ENCODE results near the gene TMEM106B. TPM values are rescaled to one million over a fixed set of nuclear protein-coding genes. Genes with fewer than 3 reads are reported as not detected.

TMEM106B gene
- total RNA-seq, 1 experiment from 2014 or later, result 46.8 TPM

DNA sequence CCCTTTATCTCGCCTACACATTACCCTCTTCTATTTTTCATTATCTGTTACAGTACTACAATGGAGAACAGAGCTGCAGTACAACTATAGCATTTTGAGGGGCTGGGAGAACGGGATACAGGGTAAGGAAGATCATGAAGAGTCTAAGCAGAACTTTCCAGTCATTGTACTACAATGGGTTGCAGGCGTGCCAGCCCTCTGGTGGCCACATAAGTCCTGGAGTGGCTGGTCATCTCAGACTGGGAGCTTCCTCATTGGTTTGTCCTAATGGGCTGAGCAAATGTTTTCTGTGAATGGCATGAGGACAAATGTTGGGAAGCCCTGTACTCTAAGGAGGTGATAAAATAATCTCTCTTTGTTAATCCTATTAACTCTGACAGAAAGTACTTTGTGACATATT lies 33.0 kb downstream of the TMEM106B start:
- BruUV-seq (replicated peaks), result no TSS peak
- H3K4me3 Mint-ChIP-seq (ENCODE audit: unreplicated experiment), result no peak overlapping the region

DNA sequence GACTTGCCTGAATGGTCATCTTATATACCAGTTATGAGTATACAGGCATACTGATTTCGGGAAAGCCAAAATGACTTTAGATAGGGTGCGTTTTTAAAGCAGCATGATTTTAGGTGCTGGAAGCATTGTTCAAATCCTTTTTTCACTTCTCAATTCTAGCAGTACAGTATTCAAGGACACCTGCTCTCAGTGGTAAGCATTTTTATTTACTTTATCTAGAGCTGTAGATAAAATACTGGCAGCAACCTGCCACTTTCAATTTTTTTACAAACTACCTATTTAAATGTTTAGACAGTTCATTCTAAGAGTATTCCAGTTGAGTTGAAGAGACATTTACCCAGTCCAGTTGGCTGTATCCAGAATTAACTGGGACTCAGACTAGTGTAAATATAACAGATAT lies 33.6 kb downstream of the TMEM106B start:
- no peaks in the 10 kb centered on the region for H3K4me1 ChIP-seq
- H3K9me3 Mint-ChIP-seq (ENCODE audit: unreplicated experiment), result no peaks in the 10 kb centered on the region
- POLR2A ChIA-PET, result interaction anchor here (1.0 kb wide), 2 partner anchors 33 to 34 kb away, joined by 4 read pairs; partner anchors contain the start of gene TMEM106B
- H3K4me1 Mint-ChIP-seq (ENCODE audit: low read depth, unreplicated experiment), result no peaks in the 10 kb centered on the region
- no peak for DNase-seq
- no peak overlapping the region for H3K27ac Mint-ChIP-seq (ENCODE audit: unreplicated experiment)
- BruUV-seq (replicated peaks), result no TSS peak
- H3K36me3 ChIP-seq (ENCODE audit: control insufficient read depth, insufficient read depth, low read length), result no peaks in the 10 kb centered on the region
- no peaks in the 10 kb centered on the region for H3K27me3 Mint-ChIP-seq (ENCODE audit: insufficient read depth, unreplicated experiment)
- no peaks in the 10 kb centered on the region for H3K27me3 ChIP-seq (replicated peaks; ENCODE audit: control insufficient read depth, insufficient read depth, low read length)
- H3K36me3 Mint-ChIP-seq (ENCODE audit: insufficient read depth, unreplicated experiment), result no peaks in the 10 kb centered on the region
- H3K9me3 ChIP-seq, result 0 out of 2 replicates have a peak, but pooled peaks cover 4% of the 10 kb centered on the region
- H3K4me3 ChIP-seq (ENCODE audit: low read depth, low read length), result no peak overlapping the region
- TF ChIP-seq, protein P1, sequence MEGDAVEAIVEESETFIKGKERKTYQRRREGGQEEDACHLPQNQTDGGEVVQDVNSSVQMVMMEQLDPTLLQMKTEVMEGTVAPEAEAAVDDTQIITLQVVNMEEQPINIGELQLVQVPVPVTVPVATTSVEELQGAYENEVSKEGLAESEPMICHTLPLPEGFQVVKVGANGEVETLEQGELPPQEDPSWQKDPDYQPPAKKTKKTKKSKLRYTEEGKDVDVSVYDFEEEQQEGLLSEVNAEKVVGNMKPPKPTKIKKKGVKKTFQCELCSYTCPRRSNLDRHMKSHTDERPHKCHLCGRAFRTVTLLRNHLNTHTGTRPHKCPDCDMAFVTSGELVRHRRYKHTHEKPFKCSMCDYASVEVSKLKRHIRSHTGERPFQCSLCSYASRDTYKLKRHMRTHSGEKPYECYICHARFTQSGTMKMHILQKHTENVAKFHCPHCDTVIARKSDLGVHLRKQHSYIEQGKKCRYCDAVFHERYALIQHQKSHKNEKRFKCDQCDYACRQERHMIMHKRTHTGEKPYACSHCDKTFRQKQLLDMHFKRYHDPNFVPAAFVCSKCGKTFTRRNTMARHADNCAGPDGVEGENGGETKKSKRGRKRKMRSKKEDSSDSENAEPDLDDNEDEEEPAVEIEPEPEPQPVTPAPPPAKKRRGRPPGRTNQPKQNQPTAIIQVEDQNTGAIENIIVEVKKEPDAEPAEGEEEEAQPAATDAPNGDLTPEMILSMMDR (IDR thresholded peaks at IDR 0.05; ENCODE audit: insufficient read depth in 1 of 2, low read depth in 1 of 2, low read length in 1 of 2, severe bottlenecking in 1 of 2, unreplicated experiment in 1 of 2), result no peak
- intact Hi-C loops (cut with micrococcal nuclease; ENCODE audit: unreplicated experiment), result loop anchor here (1.0 to 2.0 kb wide), 3 partner anchors 33 to 177 kb away; partner anchors contain the start of gene TMEM106B
- CTCF ChIA-PET, result interaction anchor here (1.0 to 1.2 kb wide), 3 partner anchors 43 to 137 kb away, joined by 3 read pairs; no protein-coding TSS in a partner anchor
- H3K4me3 Mint-ChIP-seq (ENCODE audit: unreplicated experiment), result no peak overlapping the region

More for the DNA sequence above, 33.0 kb downstream of the TMEM106B start:
- intact Hi-C loops (cut with micrococcal nuclease; ENCODE audit: unreplicated experiment), result loop anchor here (1.0 to 2.0 kb wide), 3 partner anchors 33 to 177 kb away; partner anchors contain the start of gene TMEM106B
- TF ChIP-seq, protein P1 (IDR thresholded peaks at IDR 0.05; ENCODE audit: insufficient read depth in 1 of 2, low read depth in 1 of 2, low read length in 1 of 2, severe bottlenecking in 1 of 2, unreplicated experiment in 1 of 2), result peak; percentile 59 to 78
- ChIA-PET CTCF (interaction anchor here (1.0 to 1.2 kb wide), 3 partner anchors 43 to 136 kb away, joined by 3 read pairs; no protein-coding TSS in a partner anchor), POLR2A (interaction anchor here (1.0 kb wide), 2 partner anchors 32 to 33 kb away, joined by 4 read pairs; partner anchors contain the start of gene TMEM106B)
- Mint-ChIP-seq H3K9me3 (ENCODE audit: unreplicated experiment) (peaks cover 2% of the 10 kb centered on the region), H3K27ac (ENCODE audit: unreplicated experiment) (no peak overlapping the region), H3K4me1 (ENCODE audit: low read depth, unreplicated experiment) (no peaks in the 10 kb centered on the region), H3K27me3 (ENCODE audit: insufficient read depth, unreplicated experiment) (no peaks in the 10 kb centered on the region), H3K36me3 (ENCODE audit: insufficient read depth, unreplicated experiment) (no peaks in the 10 kb centered on the region)
- H3K4me1 ChIP-seq, result no peaks in the 10 kb centered on the region
- no peaks in the 10 kb centered on the region for H3K36me3 ChIP-seq (ENCODE audit: control insufficient read depth, insufficient read depth, low read length)
- peak; percentile 69 to 71 for DNase-seq
- H3K4me3 ChIP-seq (ENCODE audit: low read depth, low read length), result no peak overlapping the region
- H3K27me3 ChIP-seq (replicated peaks; ENCODE audit: control insufficient read depth, insufficient read depth, low read length), result no peaks in the 10 kb centered on the region
- 0 out of 2 replicates have a peak, but pooled peaks cover 4% of the 10 kb centered on the region for H3K9me3 ChIP-seq

DNA sequence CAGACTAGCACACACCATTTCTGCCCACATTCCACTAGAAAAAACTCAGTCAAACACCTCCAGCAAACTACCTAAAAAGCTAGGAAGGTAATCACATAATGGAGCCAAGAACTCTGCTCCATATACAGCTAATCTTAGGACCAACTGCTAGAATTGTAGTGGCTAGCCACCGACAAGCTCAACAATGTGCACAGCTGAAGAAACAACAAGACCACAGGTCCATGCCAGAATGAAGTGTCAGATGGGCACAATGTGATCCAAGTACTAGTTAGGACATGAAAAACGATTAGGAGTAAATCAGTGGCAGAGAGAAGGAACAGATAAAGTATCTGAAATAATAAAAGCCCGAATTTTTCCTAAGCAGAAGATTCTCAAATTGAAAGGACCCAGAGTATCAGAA lies 38.6 kb downstream of the TMEM106B start:
- no peaks in the 10 kb centered on the region for H3K36me3 ChIP-seq (ENCODE audit: control insufficient read depth, insufficient read depth, low read length)
- H3K27me3 ChIP-seq (replicated peaks; ENCODE audit: control insufficient read depth, insufficient read depth, low read length), result no peaks in the 10 kb centered on the region
- CTCF ChIA-PET, result no interaction called here
- no peaks in the 10 kb centered on the region for H3K4me1 ChIP-seq
- DNase-seq, result no peak
- TF ChIP-seq, protein P1 (IDR thresholded peaks at IDR 0.05; ENCODE audit: insufficient read depth in 1 of 2, low read depth in 1 of 2, low read length in 1 of 2, severe bottlenecking in 1 of 2, unreplicated experiment in 1 of 2), result no peak
- Mint-ChIP-seq H3K36me3 (ENCODE audit: insufficient read depth, unreplicated experiment) (no peaks in the 10 kb centered on the region), H3K9me3 (ENCODE audit: unreplicated experiment) (peaks cover 19% of the 10 kb centered on the region), H3K4me1 (ENCODE audit: low read depth, unreplicated experiment) (no peaks in the 10 kb centered on the region), H3K4me3 (ENCODE audit: unreplicated experiment) (no peak overlapping the region), H3K27ac (ENCODE audit: unreplicated experiment) (no peak overlapping the region), H3K27me3 (ENCODE audit: insufficient read depth, unreplicated experiment) (peaks cover 11% of the 10 kb centered on the region)
- intact Hi-C loops (cut with micrococcal nuclease; ENCODE audit: unreplicated experiment), result no loop called here
- BruUV-seq (replicated peaks), result no TSS peak
- H3K4me3 ChIP-seq (ENCODE audit: low read depth, low read length), result no peak overlapping the region
- H3K9me3 ChIP-seq, result 0 out of 2 replicates have a peak, but pooled peaks cover 4% of the 10 kb centered on the region
- POLR2A ChIA-PET, result no interaction called here

Measured in Caco-2 (cell line).